Calu3 (cell line): ENCODE data around the gene CDK6. TPM values are rescaled to one million over a fixed set of nuclear protein-coding genes. Genes with fewer than 3 reads are reported as not detected.

Experiments used
- BruUV-seq: library from RNA; stranded (reverse); fragments of 400-500 nt; replicated peaks from 2 replicates; lab custom pipeline; 2021; lab: Mats Ljungman, UMichigan
- CTCF ChIA-PET: fragments of 300-600 bp; sonication (Branson Sonifier 250); formaldehyde crosslinking; loops from one replicate; lab custom pipeline; 2022; ENCODE audit warnings: antibody characterized with exemption; lab: Charles Lee
- DNase-seq: peaks from one replicate; pipeline ENCODE4 v3.0.0; 2022
- H3K27ac Mint-ChIP-seq: one replicate; pipeline ENCODE4 v1.8.0; 2022; ENCODE audit warnings: mixed read lengths; ENCODE audit not compliant: unreplicated experiment
- H3K27me3 Mint-ChIP-seq: one replicate; pipeline ENCODE4 v1.8.0; 2022; ENCODE audit warnings: mixed read lengths; ENCODE audit not compliant: unreplicated experiment
- H3K36me3 Mint-ChIP-seq: one replicate; pipeline ENCODE4 v1.8.0; 2022; ENCODE audit warnings: mild to moderate bottlenecking, moderate library complexity, mixed read lengths; ENCODE audit not compliant: insufficient read depth, unreplicated experiment
- H3K4me1 Mint-ChIP-seq: one replicate; pipeline ENCODE4 v1.8.0; 2022; ENCODE audit warnings: mild to moderate bottlenecking, low read depth, mixed read lengths; ENCODE audit not compliant: unreplicated experiment
- H3K4me3 Mint-ChIP-seq: one replicate; pipeline ENCODE4 v1.8.0; 2022; ENCODE audit warnings: mild to moderate bottlenecking, low read depth, moderate library complexity, mixed read lengths; ENCODE audit not compliant: unreplicated experiment
- H3K9me3 Mint-ChIP-seq: one replicate; pipeline ENCODE4 v1.8.0; 2022; ENCODE audit warnings: low read depth, mixed read lengths; ENCODE audit not compliant: unreplicated experiment
- CTCF ChIP-seq: fragments of 200-600 bp; IDR thresholded peaks from one replicate; pipeline ENCODE4 v1.8.0; 2022; ENCODE audit warnings: antibody characterized with exemption; ENCODE audit not compliant: unreplicated experiment
- intact Hi-C: fragments of 100-400 bp; cut with micrococcal nuclease; formaldehyde crosslinking; loops from one replicate; pipeline ENCODE4 v1.10.0; 2022; ENCODE audit not compliant: unreplicated experiment
- total RNA-seq: library from RNA; stranded (reverse); gene quantifications from 2 replicates; pipeline ENCODE4 v1.2.3, GENCODE V29; 2022

Gene CDK6
- total RNA-seq, 1 experiment from 2014 or later = 87.9 TPM

GRCh38 chr7:92699966-92700514 is 136.3 kb downstream of the CDK6 start:
- Mint-ChIP-seq H3K4me3 (no peak overlapping the region), H3K27ac (peak overlapping the region; percentile 66), H3K36me3 (peaks cover 34% of the 10 kb centered on the region), H3K4me1 (peaks cover 62% of the 10 kb centered on the region), H3K9me3 (no peaks in the 10 kb centered on the region), H3K27me3 (no peaks in the 10 kb centered on the region)
- TF ChIP-seq CTCF = no peak
- CTCF ChIA-PET = no interaction called here
- DNase-seq = no peak
- intact Hi-C loops = loop anchor here (2.0 to 5.0 kb wide), 3 partner anchors 47 to 135 kb away; no protein-coding TSS in a partner anchor
- no TSS peak for BruUV-seq

- CTCF ChIA-PET = interaction anchor here (1.0 kb wide), 1 partner anchor 1273 kb away, joined by 5 read pairs; no protein-coding TSS in a partner anchor
- Mint-ChIP-seq H3K27ac (peak overlapping the region; percentile 66), H3K27me3 (no peaks in the 10 kb centered on the region), H3K9me3 (no peaks in the 10 kb centered on the region), H3K4me3 (no peak overlapping the region), H3K36me3 (peaks cover 37% of the 10 kb centered on the region), H3K4me1 (peaks cover 62% of the 10 kb centered on the region)
- TF ChIP-seq CTCF = no peak
- no peak for DNase-seq
- no TSS peak for BruUV-seq
- intact Hi-C loops = loop anchor here (2.0 to 5.0 kb wide), 3 partner anchors 48 to 135 kb away; no protein-coding TSS in a partner anchor
Observed at GRCh38 chr7:92699560-92699959, 136.8 kb downstream of the CDK6 start.

- CTCF ChIA-PET = interaction anchor here (0.6 to 1.6 kb wide), 6 partner anchors 11 to 1274 kb away, joined by 3 to 5 read pairs (median 5); partner anchors contain the start of gene CDK6
- DNase-seq = peak; percentile 74
- no peak for TF ChIP-seq CTCF
- Mint-ChIP-seq H3K27ac (peak overlapping the region; percentile 94), H3K4me3 (peak overlapping the region; percentile 54), H3K27me3 (no peaks in the 10 kb centered on the region), H3K36me3 (peaks cover 37% of the 10 kb centered on the region), H3K4me1 (peaks cover 56% of the 10 kb centered on the region), H3K9me3 (no peaks in the 10 kb centered on the region)
- no TSS peak for BruUV-seq
- intact Hi-C loops = loop anchor here (2.0 to 5.0 kb wide), 3 partner anchors 49 to 136 kb away; no protein-coding TSS in a partner anchor
Observed at GRCh38 chr7:92698237-92698841, 138.0 kb downstream of the CDK6 start.

GRCh38 chr7:92697414-92697813 is 139.0 kb downstream of the CDK6 start:
- H3K27ac Mint-ChIP-seq = peak overlapping the region; percentile 94
- H3K36me3 Mint-ChIP-seq = peaks cover 37% of the 10 kb centered on the region
- TF ChIP-seq CTCF = no peak
- CTCF ChIA-PET = interaction anchor here (1.3 to 1.6 kb wide), 2 partner anchors 12 to 126 kb away, joined by 5 read pairs; no protein-coding TSS in a partner anchor
- DNase-seq = no peak
- no TSS peak for BruUV-seq
- intact Hi-C loops = loop anchor here (5.0 kb wide), 2 partner anchors 50 to 70 kb away; no protein-coding TSS in a partner anchor
- H3K4me1 Mint-ChIP-seq = peaks cover 61% of the 10 kb centered on the region
- H3K27me3 Mint-ChIP-seq = no peaks in the 10 kb centered on the region
- H3K4me3 Mint-ChIP-seq = no peak overlapping the region
- no peaks in the 10 kb centered on the region for H3K9me3 Mint-ChIP-seq
